C4-2B (cell line): ENCODE data around the gene PRR23E.

Experiments used
- CTCF ChIP-seq: fragments of 450-650 bp; conservative IDR thresholded peaks from 2 replicates; pipeline ENCODE4 v1.5.1; 2017; ENCODE audit warnings: mild to moderate bottlenecking
- ZFX ChIP-seq: fragments of 450-650 bp; IDR thresholded peaks from 2 replicates; pipeline ENCODE4 v1.6.1; 2017

GRCh38 chr3:127195417-127195816 is 2.5 kb downstream of the PRR23E start:
- TF ChIP-seq CTCF (no peak), ZFX (no peak)
